H9 (cell line): ENCODE data around the gene CALY. TPM values are rescaled to one million over a fixed set of nuclear protein-coding genes. Genes with fewer than 3 reads are reported as not detected.

ENCODE experiments used
- DNase-seq: peaks from one replicate; pipeline ENCODE4 v3.0.0-alpha.2; 2017
- H2AFZ ChIP-seq: one replicate; pipeline ENCODE4 v1.6.1; 2013; ENCODE audit warnings: mild to moderate bottlenecking, low read length, control low read depth, moderate library complexity
- H2AK5ac ChIP-seq: 2 replicates; pipeline ENCODE4 v1.6.1; 2013; ENCODE audit warnings: low read length, control low read depth, mixed read lengths; ENCODE audit not compliant: insufficient read length
- H2BK120ac ChIP-seq: one replicate; pipeline ENCODE4 v1.6.1; 2013; ENCODE audit warnings: low read depth, mild to moderate bottlenecking, low read length, control low read depth, inconsistent platforms; ENCODE audit not compliant: poor library complexity, severe bottlenecking
- H2BK12ac ChIP-seq: 2 replicates; pipeline ENCODE4 v1.6.1; 2013; ENCODE audit warnings: low read length, control low read depth, mixed read lengths, low read depth; ENCODE audit not compliant: insufficient read length
- H2BK15ac ChIP-seq: 2 replicates; pipeline ENCODE4 v1.6.1; 2013; ENCODE audit warnings: low read depth, low read length, control low read depth
- H2BK20ac ChIP-seq: one replicate; pipeline ENCODE4 v1.6.1; 2013; ENCODE audit warnings: low read depth, mild to moderate bottlenecking, low read length, control low read depth, inconsistent platforms; ENCODE audit not compliant: poor library complexity, severe bottlenecking
- H2BK5ac ChIP-seq: 2 replicates; pipeline ENCODE4 v1.6.1; 2013; ENCODE audit warnings: low read length, control low read depth, mixed read lengths; ENCODE audit not compliant: insufficient read length
- H3K14ac ChIP-seq: 2 replicates; pipeline ENCODE4 v1.6.1; 2013; ENCODE audit warnings: low read length, control low read depth; ENCODE audit not compliant: insufficient read depth
- H3K18ac ChIP-seq: 2 replicates; pipeline ENCODE4 v1.6.1; 2013; ENCODE audit warnings: low read depth, mild to moderate bottlenecking, mixed read lengths, low read length, control low read depth; ENCODE audit not compliant: insufficient read length
- H3K23ac ChIP-seq: 2 replicates; pipeline ENCODE4 v1.6.1; 2013; ENCODE audit warnings: low read length, control low read depth, mixed read lengths, low read depth; ENCODE audit not compliant: insufficient read length
- H3K23me2 ChIP-seq: 2 replicates; pipeline ENCODE4 v1.6.1; 2013; ENCODE audit warnings: low read depth, mild to moderate bottlenecking, mixed read lengths, low read length, control low read depth; ENCODE audit not compliant: insufficient read length, poor library complexity, severe bottlenecking
- H3K27ac ChIP-seq: 2 replicates; pipeline ENCODE4 v1.5.1; 2013; ENCODE audit warnings: low read length, control low read depth, mixed read lengths, low read depth; ENCODE audit not compliant: insufficient read length
- H3K27me3 ChIP-seq: 2 replicates; pipeline ENCODE4 v1.6.1; 2013; ENCODE audit warnings: low read length, control low read depth, inconsistent platforms; ENCODE audit not compliant: insufficient read depth
- H3K4ac ChIP-seq: 2 replicates; pipeline ENCODE4 v1.6.1; 2013; ENCODE audit warnings: low read depth, mild to moderate bottlenecking, control low read depth, inconsistent platforms, low read length, moderate library complexity
- H3K4me1 ChIP-seq: 2 replicates; pipeline ENCODE4 v1.6.1; 2013; ENCODE audit warnings: low read length, control low read depth, inconsistent platforms; ENCODE audit not compliant: insufficient read depth
- H3K4me2 ChIP-seq: 2 replicates; pipeline ENCODE4 v1.6.1; 2013; ENCODE audit warnings: low read length, control low read depth, mixed read lengths; ENCODE audit not compliant: insufficient read length, insufficient read depth
- H3K56ac ChIP-seq: 2 replicates; pipeline ENCODE4 v1.6.1; 2013; ENCODE audit warnings: low read depth, mild to moderate bottlenecking, mixed read lengths, low read length, control low read depth; ENCODE audit not compliant: insufficient read length
- H3K79me1 ChIP-seq: 2 replicates; pipeline ENCODE4 v1.6.1; 2013; ENCODE audit warnings: low read depth, mild to moderate bottlenecking, moderate library complexity, low read length, control low read depth, inconsistent platforms; ENCODE audit not compliant: insufficient read depth, poor library complexity, severe bottlenecking
- H3K79me2 ChIP-seq: 2 replicates; pipeline ENCODE4 v1.6.1; 2013; ENCODE audit warnings: low read length, control low read depth, inconsistent platforms; ENCODE audit not compliant: insufficient read depth
- H3K9ac ChIP-seq: 2 replicates; pipeline ENCODE4 v1.6.1; 2013; ENCODE audit warnings: low read length, control low read depth, mixed read lengths; ENCODE audit not compliant: insufficient read length; ENCODE audit errors: extremely low read depth
- H3K9me3 ChIP-seq: one replicate; pipeline ENCODE4 v1.6.1; 2013; ENCODE audit warnings: low read depth, low read length, inconsistent platforms; ENCODE audit not compliant: control insufficient read depth
- H3T11ph ChIP-seq: one replicate; pipeline ENCODE4 v1.6.1; 2013; ENCODE audit warnings: mild to moderate bottlenecking, low read length, control low read depth, inconsistent platforms
- H4K20me1 ChIP-seq: one replicate; pipeline ENCODE4 v1.6.1; 2013; ENCODE audit not compliant: control insufficient read depth, insufficient read length, insufficient read depth
- H4K5ac ChIP-seq: 2 replicates; pipeline ENCODE4 v1.6.1; 2013; ENCODE audit warnings: low read depth, mild to moderate bottlenecking, mixed read lengths, low read length, control low read depth; ENCODE audit not compliant: insufficient read length
- H4K8ac ChIP-seq: replicated peaks from 2 replicates; pipeline ENCODE4 v1.6.1; 2013; ENCODE audit warnings: low read length, control low read depth, mixed read lengths, low read depth; ENCODE audit not compliant: insufficient read length
- H4K91ac ChIP-seq: 2 replicates; pipeline ENCODE4 v1.6.1; 2013; ENCODE audit warnings: low read depth, mild to moderate bottlenecking, moderate library complexity, mixed read lengths, low read length, control low read depth; ENCODE audit not compliant: insufficient read length
- H3K27ac Mint-ChIP-seq, 3 experiments: 2 replicates in 2 of 3; 3 replicates in 1 of 3; pipeline ENCODE4 v1.8.0; 2020 to 2021; ENCODE audit warnings: mixed read lengths in 3 of 3, mild to moderate bottlenecking in 1 of 3, moderate library complexity in 1 of 3
- H3K27me3 Mint-ChIP-seq: 2 replicates; pipeline ENCODE4 v1.8.0; 2021; ENCODE audit warnings: low read depth, mild to moderate bottlenecking, moderate library complexity, mixed read lengths
- H3K36me3 Mint-ChIP-seq, 3 experiments: 2 replicates in 2 of 3; 3 replicates in 1 of 3; pipeline ENCODE4 v1.8.0; 2020 to 2021; ENCODE audit warnings: low read depth in 3 of 3, mixed read lengths in 3 of 3; ENCODE audit not compliant: insufficient read depth in 1 of 3
- H3K4me1 Mint-ChIP-seq, 2 experiments: 2 replicates each; pipeline ENCODE4 v1.8.0; 2020; ENCODE audit warnings: mixed read lengths in 2 of 2
- H3K4me3 Mint-ChIP-seq, 2 experiments: 2 replicates in 1 of 2; 3 replicates in 1 of 2; pipeline ENCODE4 v1.8.0; 2020 to 2021; ENCODE audit warnings: mild to moderate bottlenecking in 2 of 2, mixed read lengths in 2 of 2, moderate library complexity in 1 of 2
- H3K9me3 Mint-ChIP-seq, 2 experiments: 2 replicates in 1 of 2; 3 replicates in 1 of 2; pipeline ENCODE4 v1.8.0; 2020; ENCODE audit warnings: mild to moderate bottlenecking in 2 of 2, mixed read lengths in 2 of 2, moderate library complexity in 1 of 2
- CTCF ChIP-seq: fragments of 200-600 bp; sonication (generic); conservative IDR thresholded peaks from 3 replicates; pipeline ENCODE4 v1.8.0; 2021; ENCODE audit warnings: antibody characterized with exemption, mild to moderate bottlenecking
- WGBS: extraction: QIAGEN DNeasy Blood & Tissue Kit; methylation state at CpG from one replicate; pipeline ENCODE4 v1.1.7; 2013; ENCODE audit warnings: missing lambda C conversion rate, low lambda C conversion rate, mixed read lengths; ENCODE audit not compliant: insufficient read length; ENCODE audit errors: extremely low coverage; 5-methylcytosine and 5-hydroxymethylcytosine counted together
- total RNA-seq: library from RNA; stranded (reverse); gene quantifications from 2 replicates; pipeline ENCODE4 v1.2.1, GENCODE V29; 2021

CALY gene
- total RNA-seq, 1 experiment from 2014 or later: 2.9 TPM

GRCh38 chr10:133346413-133346812, 9.7 kb upstream of the CALY start:
- no peak overlapping the region for H4K5ac ChIP-seq
- H2BK20ac ChIP-seq: no peak overlapping the region
- no peak overlapping the region for H3K56ac ChIP-seq
- H2BK15ac ChIP-seq: no peak overlapping the region
- H3K23ac ChIP-seq: no peak overlapping the region
- H4K20me1 ChIP-seq: no peaks in the 10 kb centered on the region
- no peak for TF ChIP-seq CTCF
- H4K91ac ChIP-seq: no peak overlapping the region
- Mint-ChIP-seq H3K27me3 (peaks cover 26% of the 10 kb centered on the region), H3K4me1 (peaks cover 11 to 36% of the 10 kb centered on the region in 2 experiments), H3K4me3 (no peak overlapping the region; a peak in 1 of 5 replicates), H3K36me3 (no peaks in the 10 kb centered on the region; a peak in 2 of 7 replicates), H3K27ac (peak overlapping the region in 1 of 3 experiments; percentile 40; a peak in 1 of 7 replicates), H3K9me3 (no peaks in the 10 kb centered on the region; a peak in 1 of 5 replicates)
- H2AFZ ChIP-seq: no peak overlapping the region
- H4K8ac ChIP-seq: no peak overlapping the region
- no peak overlapping the region for H2BK5ac ChIP-seq
- no peak overlapping the region for H3K4me2 ChIP-seq
- H2BK12ac ChIP-seq: no peak overlapping the region
- no peak overlapping the region for H2BK120ac ChIP-seq
- no peak overlapping the region for H3K14ac ChIP-seq
- no peak overlapping the region for H3K27ac ChIP-seq
- no peaks in the 10 kb centered on the region for H3K79me2 ChIP-seq
- peaks cover 2% of the 10 kb centered on the region; the same call in 1 of the 2 replicates for H3K4me1 ChIP-seq
- H2AK5ac ChIP-seq: no peak overlapping the region
- H3K9me3 ChIP-seq: no peaks in the 10 kb centered on the region
- no peak overlapping the region for H3K9ac ChIP-seq
- H3K27me3 ChIP-seq: no peaks in the 10 kb centered on the region; the same call in 1 of the 2 replicates
- no CpG with 5 or more reads among the region's 11 CpGs for WGBS
- H3K18ac ChIP-seq: no peak overlapping the region
- no peaks in the 10 kb centered on the region for H3K23me2 ChIP-seq
- H3K4ac ChIP-seq: no peak overlapping the region
- DNase-seq: peak; percentile 55
- H3K79me1 ChIP-seq: no peaks in the 10 kb centered on the region
- H3T11ph ChIP-seq: no peak overlapping the region
